Cardiac muscle cell (in vitro differentiated cells and primary cell): ENCODE results near the gene STARD13. TPM values are rescaled to one million over a fixed set of nuclear protein-coding genes. Genes with fewer than 3 reads are reported as not detected.

Experiments used
- DNase-seq, 2 donors: peaks; one replicate each; pipeline versions ENCODE4 v3.0.0 to v3.0.0-alpha.2; 2010 to 2017; ENCODE audit warnings: low read depth in 1 of 2, low spot score in 1 of 2
- H3K27ac ChIP-seq: fragments of 200-600 bp; sonication (generic); 2 replicates; pipeline ENCODE4 v1.5.1; 2016
- H3K27me3 ChIP-seq: fragments of 200-600 bp; sonication (generic); 2 replicates; pipeline ENCODE4 v1.6.0; 2016; ENCODE audit warnings: control low read depth
- H3K36me3 ChIP-seq: fragments of 200-600 bp; sonication (generic); 2 replicates; pipeline ENCODE4 v1.5.1; 2016; ENCODE audit warnings: control low read depth
- H3K4me1 ChIP-seq: fragments of 200-600 bp; sonication (generic); 2 replicates; pipeline ENCODE4 v1.8.1; 2017; ENCODE audit warnings: low read depth, mild to moderate bottlenecking, mixed run types
- H3K4me3 ChIP-seq: fragments of 200-600 bp; sonication (generic); 2 replicates; pipeline ENCODE4 v1.5.1; 2016; ENCODE audit warnings: mild to moderate bottlenecking
- H3K9me3 ChIP-seq: fragments of 200-600 bp; sonication (generic); 2 replicates; pipeline ENCODE4 v1.5.1; 2017; ENCODE audit warnings: low read depth, mild to moderate bottlenecking, control low read depth
- polyA plus RNA-seq: library from polyadenylated mRNA; unstranded; fragments of >200 nt; fragmentation: Nextera tagmentation; extraction: Ambion mirVana; gene quantifications from 2 replicates; pipeline ENCODE4 v1.2.1, GENCODE V29; 2016
- total RNA-seq: library from RNA; depleted of rRNA; stranded (reverse); fragments of >200 nt; gene quantifications from 2 replicates; pipeline ENCODE4 v1.2.3, GENCODE V29; 2016
- TF ChIP-seq, protein P1 (sequence below): IDR thresholded peaks from 2 replicates; pipeline ENCODE4 v1.5.1; 2012; ENCODE audit warnings: low read depth, mild to moderate bottlenecking, low read length

The STARD13 gene
- total and polyA plus RNA-seq, 2 experiments from 2014 or later, result 16.5 to 23.5 TPM

DNA sequence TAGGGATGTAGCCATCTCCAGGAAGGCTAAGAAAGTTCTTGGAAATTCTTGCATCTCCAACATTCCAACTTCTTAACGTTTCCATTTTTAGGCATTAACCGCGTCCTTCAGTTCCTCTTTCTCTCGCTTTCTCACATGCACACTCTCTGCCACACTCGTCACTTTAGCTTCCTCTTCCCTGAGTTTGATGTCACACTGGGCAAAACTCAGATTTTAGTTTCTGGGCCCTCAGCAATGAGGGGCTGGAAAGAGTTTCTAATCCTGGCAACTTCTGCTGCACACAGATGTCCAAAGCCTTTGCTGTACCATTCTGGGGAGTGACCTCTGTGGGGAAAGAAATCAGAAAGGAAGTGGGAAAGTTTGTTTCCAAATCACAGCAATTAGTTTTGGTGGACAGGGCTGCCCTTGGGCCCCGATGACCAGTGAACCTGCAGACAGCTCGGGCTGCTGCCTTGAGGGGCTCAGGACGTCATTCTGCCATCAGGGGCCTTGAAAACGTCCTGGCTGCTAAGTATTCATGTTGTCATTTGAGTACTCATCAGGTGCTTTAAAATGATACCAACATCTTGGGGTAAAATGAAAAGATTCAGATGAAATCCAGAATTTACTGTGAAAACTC lies 180.1 kb downstream of the STARD13 start:
- TF ChIP-seq, protein P1, sequence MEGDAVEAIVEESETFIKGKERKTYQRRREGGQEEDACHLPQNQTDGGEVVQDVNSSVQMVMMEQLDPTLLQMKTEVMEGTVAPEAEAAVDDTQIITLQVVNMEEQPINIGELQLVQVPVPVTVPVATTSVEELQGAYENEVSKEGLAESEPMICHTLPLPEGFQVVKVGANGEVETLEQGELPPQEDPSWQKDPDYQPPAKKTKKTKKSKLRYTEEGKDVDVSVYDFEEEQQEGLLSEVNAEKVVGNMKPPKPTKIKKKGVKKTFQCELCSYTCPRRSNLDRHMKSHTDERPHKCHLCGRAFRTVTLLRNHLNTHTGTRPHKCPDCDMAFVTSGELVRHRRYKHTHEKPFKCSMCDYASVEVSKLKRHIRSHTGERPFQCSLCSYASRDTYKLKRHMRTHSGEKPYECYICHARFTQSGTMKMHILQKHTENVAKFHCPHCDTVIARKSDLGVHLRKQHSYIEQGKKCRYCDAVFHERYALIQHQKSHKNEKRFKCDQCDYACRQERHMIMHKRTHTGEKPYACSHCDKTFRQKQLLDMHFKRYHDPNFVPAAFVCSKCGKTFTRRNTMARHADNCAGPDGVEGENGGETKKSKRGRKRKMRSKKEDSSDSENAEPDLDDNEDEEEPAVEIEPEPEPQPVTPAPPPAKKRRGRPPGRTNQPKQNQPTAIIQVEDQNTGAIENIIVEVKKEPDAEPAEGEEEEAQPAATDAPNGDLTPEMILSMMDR, result no peak
- Histone ChIP-seq H3K4me1 (peaks cover 6% of the 10 kb centered on the region), H3K27ac (peak overlapping the region; percentile 5), H3K9me3 (no peaks in the 10 kb centered on the region), H3K36me3 (peaks cover 20% of the 10 kb centered on the region), H3K27me3 (no peaks in the 10 kb centered on the region), H3K4me3 (no peak overlapping the region)
- no peak for DNase-seq

DNA sequence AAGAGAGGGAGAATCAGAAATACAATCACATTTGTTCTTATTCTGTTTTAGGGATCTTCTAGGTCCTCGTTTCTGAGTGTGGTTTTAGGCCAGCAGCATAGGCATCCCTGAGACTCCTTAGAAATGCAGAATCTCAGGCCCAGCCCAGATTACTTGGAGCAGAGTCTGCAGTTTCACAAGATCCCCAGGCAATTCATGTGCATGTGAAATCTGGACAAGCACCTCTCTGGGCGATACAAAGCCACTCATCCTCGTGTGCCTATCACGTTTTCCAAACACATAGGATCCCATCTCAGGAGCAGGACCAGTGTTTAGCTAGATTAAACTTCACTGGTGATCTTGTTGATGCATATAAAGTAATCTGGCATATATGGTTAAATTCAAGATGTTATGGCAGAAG lies 182.1 kb downstream of the STARD13 start:
- TF ChIP-seq, protein P1, result no peak
- H3K9me3 ChIP-seq, result no peaks in the 10 kb centered on the region
- H3K27me3 ChIP-seq, result no peaks in the 10 kb centered on the region
- DNase-seq, result no peak
- no peak overlapping the region for H3K4me3 ChIP-seq
- no peak overlapping the region for H3K27ac ChIP-seq
- H3K4me1 ChIP-seq, result peaks cover 6% of the 10 kb centered on the region
- peaks cover 16% of the 10 kb centered on the region for H3K36me3 ChIP-seq

DNA sequence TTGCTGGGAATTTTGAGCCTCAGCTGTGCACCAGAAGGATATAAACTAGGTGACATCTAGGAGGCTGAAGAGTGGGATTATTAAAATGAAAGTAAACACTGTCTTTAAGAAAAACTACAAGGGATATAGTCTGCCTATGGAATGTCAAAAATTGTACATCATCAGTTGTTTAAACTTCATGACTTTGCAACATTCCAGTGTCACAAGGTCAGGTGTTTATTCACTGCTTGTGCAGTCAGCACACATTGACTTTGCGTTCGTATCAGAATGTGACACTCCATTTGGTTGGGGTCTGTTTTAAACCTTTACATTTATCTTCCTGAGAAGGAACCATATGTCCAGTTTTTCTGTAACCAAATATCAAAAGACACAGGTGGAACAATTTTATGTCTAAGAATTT lies 183.7 kb downstream of the STARD13 start:
- no peaks in the 10 kb centered on the region for H3K9me3 ChIP-seq
- H3K4me3 ChIP-seq, result no peak overlapping the region
- H3K4me1 ChIP-seq, result peaks cover 2% of the 10 kb centered on the region
- H3K27ac ChIP-seq, result no peak overlapping the region
- no peak for DNase-seq
- H3K36me3 ChIP-seq, result peaks cover 16% of the 10 kb centered on the region
- no peaks in the 10 kb centered on the region for H3K27me3 ChIP-seq
- TF ChIP-seq, protein P1, result no peak

DNA sequence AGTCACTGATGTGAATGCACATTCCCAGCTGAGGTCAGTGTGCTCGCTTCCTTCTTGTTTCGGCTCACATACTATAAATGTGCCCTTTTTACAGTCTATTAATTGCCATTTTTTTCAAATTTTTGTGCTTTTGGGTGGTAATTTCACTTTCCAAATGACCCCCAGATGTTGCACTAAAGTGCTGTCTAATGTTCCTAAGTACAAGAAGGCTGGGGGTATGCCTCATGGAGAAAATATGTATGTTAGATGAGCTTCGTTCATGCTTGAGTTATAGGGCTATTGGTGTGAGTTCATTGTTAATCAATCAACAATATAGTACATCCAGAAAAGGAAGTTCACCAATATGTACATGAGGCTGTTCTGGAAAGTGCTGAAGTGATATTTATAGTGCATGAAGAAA lies 184.7 kb downstream of the STARD13 start:
- H3K27ac ChIP-seq, result no peak overlapping the region
- H3K36me3 ChIP-seq, result peaks cover 9% of the 10 kb centered on the region
- H3K4me3 ChIP-seq, result no peak overlapping the region
- H3K4me1 ChIP-seq, result no peaks in the 10 kb centered on the region
- TF ChIP-seq, protein P1, result no peak
- DNase-seq, result no peak
- no peaks in the 10 kb centered on the region for H3K27me3 ChIP-seq
- no peaks in the 10 kb centered on the region for H3K9me3 ChIP-seq

DNA sequence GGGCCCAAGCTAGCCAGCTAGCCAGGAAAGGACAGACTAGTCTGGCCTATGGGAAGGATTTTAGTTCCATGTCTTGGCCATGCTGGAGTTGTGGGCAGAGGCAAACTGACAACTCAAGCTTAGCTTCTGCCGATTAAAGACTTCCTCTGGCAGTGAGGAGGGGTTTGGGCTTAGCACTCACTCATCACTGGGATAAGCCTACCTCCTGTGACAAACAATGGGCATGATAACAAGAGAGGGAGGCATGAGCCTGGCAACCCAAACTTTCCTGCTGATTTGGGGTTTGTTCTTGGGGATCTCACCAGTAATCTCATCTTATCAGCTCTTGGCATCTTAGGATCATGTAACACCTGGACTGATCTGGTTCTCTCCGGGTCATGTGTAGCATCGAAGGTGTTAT lies 185.7 kb downstream of the STARD13 start:
- no peaks in the 10 kb centered on the region for H3K4me1 ChIP-seq
- DNase-seq, result no peak
- H3K9me3 ChIP-seq, result no peaks in the 10 kb centered on the region
- H3K27me3 ChIP-seq, result no peaks in the 10 kb centered on the region
- H3K36me3 ChIP-seq, result peaks cover under 1% of the 10 kb centered on the region
- TF ChIP-seq, protein P1, result no peak
- H3K27ac ChIP-seq, result no peak overlapping the region
- H3K4me3 ChIP-seq, result no peak overlapping the region
